Liver (tissue), 9 donors: ENCODE data around the gene MEGF6. TPM values are rescaled to one million over a fixed set of nuclear protein-coding genes. Genes with fewer than 3 reads are reported as not detected.

ENCODE experiments used
- DNase-seq: peaks from one replicate; pipeline ENCODE4 v3.0.0-alpha.2; 2017; ENCODE audit warnings: low spot score
- H3K27ac ChIP-seq, 2 donors: one replicate each; pipeline ENCODE4 v1.7.0; 2013; ENCODE audit warnings: inconsistent platforms in 2 of 2, low read length in 2 of 2, control low read depth in 1 of 2, low read depth in 1 of 2, mild to moderate bottlenecking in 1 of 2
- H3K27me3 ChIP-seq, 4 donors: one replicate each; pipeline versions ENCODE4 v1.6.1 to v1.7.0; 2013; ENCODE audit warnings: low read length in 3 of 4, inconsistent platforms in 1 of 4, mild to moderate bottlenecking in 1 of 4, moderate library complexity in 1 of 4; ENCODE audit not compliant: control insufficient read depth in 4 of 4, insufficient read depth in 4 of 4
- H3K36me3 ChIP-seq, 4 donors: one replicate each; pipeline versions ENCODE4 v1.6.1 to v1.7.0; 2013; ENCODE audit warnings: low read length in 3 of 4, mild to moderate bottlenecking in 3 of 4, low read depth in 1 of 4, moderate library complexity in 1 of 4; ENCODE audit not compliant: control insufficient read depth in 4 of 4, insufficient read depth in 3 of 4
- H3K4me1 ChIP-seq, 4 donors: one replicate each; pipeline versions ENCODE4 v1.6.1 to v1.7.0; 2013; ENCODE audit warnings: low read length in 3 of 4, mild to moderate bottlenecking in 3 of 4, moderate library complexity in 1 of 4; ENCODE audit not compliant: control insufficient read depth in 4 of 4, insufficient read depth in 4 of 4
- H3K4me3 ChIP-seq, 3 donors: one replicate each; pipeline versions ENCODE4 v1.6.1 to v1.7.0; 2013; ENCODE audit warnings: low read length in 3 of 3, control low read depth in 1 of 3, low read depth in 1 of 3, mild to moderate bottlenecking in 1 of 3
- H3K9ac ChIP-seq, 2 donors: one replicate each; pipeline ENCODE4 v1.7.0; 2013; ENCODE audit warnings: low read length in 2 of 2, mild to moderate bottlenecking in 2 of 2, moderate library complexity in 2 of 2, control low read depth in 1 of 2, low read depth in 1 of 2
- H3K9me3 ChIP-seq, 4 donors: one replicate each; pipeline versions ENCODE4 v1.6.1 to v1.7.0; 2013; ENCODE audit warnings: low read length in 3 of 4; ENCODE audit not compliant: control insufficient read depth in 4 of 4
- ATF3 ChIP-seq: IDR thresholded peaks from 2 replicates; pipeline ENCODE4 v1.6.1; 2016; ENCODE audit warnings: antibody characterized with exemption
- CTCF ChIP-seq: fragments of 150-350 bp; IDR thresholded peaks from 2 replicates; pipeline ENCODE4 v1.5.1; 2017; ENCODE audit warnings: improper control_type of control experiment, low read depth, low read length; ENCODE audit not compliant: missing input control
- EGR1 ChIP-seq, 2 donors: IDR thresholded peaks; 2 replicates each; pipeline ENCODE4 v1.6.1; 2016 to 2018; ENCODE audit warnings: antibody characterized with exemption in 2 of 2, low read depth in 2 of 2
- FOXA1 ChIP-seq: IDR thresholded peaks from 2 replicates; pipeline ENCODE4 v1.6.1; 2016; ENCODE audit warnings: antibody characterized with exemption
- FOXA2 ChIP-seq: IDR thresholded peaks from 2 replicates; pipeline ENCODE4 v1.6.1; 2016; ENCODE audit warnings: antibody characterized with exemption
- GABPA ChIP-seq, 2 donors: IDR thresholded peaks in 1 of 2; conservative IDR thresholded peaks in 1 of 2; 2 replicates each; pipeline ENCODE4 v1.6.1; 2016; ENCODE audit warnings: antibody characterized with exemption in 2 of 2, mild to moderate bottlenecking in 1 of 2, moderate library complexity in 1 of 2
- HNF4A ChIP-seq, 2 donors: conservative IDR thresholded peaks; 2 replicates each; pipeline ENCODE4 v1.6.1; 2016; ENCODE audit warnings: antibody characterized with exemption in 2 of 2, mild to moderate bottlenecking in 2 of 2
- HNF4G ChIP-seq: IDR thresholded peaks from 2 replicates; pipeline ENCODE4 v1.6.1; 2016; ENCODE audit warnings: antibody characterized with exemption
- JUND ChIP-seq, 2 donors: IDR thresholded peaks; 2 replicates each; pipeline ENCODE4 v1.6.1; 2016; ENCODE audit warnings: antibody characterized with exemption in 2 of 2
- NR2F2 ChIP-seq: IDR thresholded peaks from 2 replicates; pipeline ENCODE4 v1.6.1; 2016; ENCODE audit warnings: antibody characterized with exemption
- RAD21 ChIP-seq, 2 donors: IDR thresholded peaks; 2 replicates each; pipeline ENCODE4 v1.6.1; 2016; ENCODE audit warnings: antibody characterized with exemption in 2 of 2, mild to moderate bottlenecking in 2 of 2
- REST ChIP-seq: IDR thresholded peaks from 2 replicates; pipeline ENCODE4 v1.6.1; 2016; ENCODE audit warnings: antibody characterized with exemption, mild to moderate bottlenecking
- RXRA ChIP-seq, 2 donors: IDR thresholded peaks; 2 replicates each; pipeline ENCODE4 v1.6.1; 2017 to 2018; ENCODE audit warnings: antibody characterized with exemption in 2 of 2, mild to moderate bottlenecking in 1 of 2
- SP1 ChIP-seq: IDR thresholded peaks from 2 replicates; pipeline ENCODE4 v1.6.1; 2018; ENCODE audit warnings: antibody characterized with exemption, mild to moderate bottlenecking
- TAF1 ChIP-seq: conservative IDR thresholded peaks from 2 replicates; pipeline ENCODE4 v1.6.1; 2016; ENCODE audit warnings: antibody characterized with exemption, mild to moderate bottlenecking
- YY1 ChIP-seq: IDR thresholded peaks from 2 replicates; pipeline ENCODE4 v1.6.1; 2016; ENCODE audit warnings: antibody characterized with exemption, mild to moderate bottlenecking
- WGBS: extraction: QIAGEN DNeasy Blood & Tissue Kit; methylation state at CpG from one replicate; pipeline ENCODE4 v1.1.7; 2013; 5-methylcytosine and 5-hydroxymethylcytosine counted together
- polyA plus RNA-seq, 2 donors: library from polyadenylated mRNA; stranded (reverse) in 1 of 2; unstranded in 1 of 2; fragments of 200-250 nt in 1 of 2; fragments of >200 nt in 1 of 2; fragmentation: Nextera tagmentation in 1 of 2; extraction: Ambion mirVana in 1 of 2; gene quantifications; one replicate each; pipeline versions ENCODE4 v1.2.1 to v1.2.3, GENCODE V29; 2013 to 2015
- total RNA-seq, 2 donors: library from RNA; depleted of rRNA; stranded (reverse); fragments of >200 nt; gene quantifications; one replicate each; pipeline ENCODE4 v1.2.3, GENCODE V29; 2014
- TF ChIP-seq, protein P1 (sequence below): IDR thresholded peaks from 2 replicates; pipeline ENCODE4 v1.6.1; 2016; ENCODE audit warnings: antibody characterized with exemption
- TF ChIP-seq, protein P2 (sequence below): IDR thresholded peaks from 2 replicates; pipeline ENCODE4 v1.6.1; 2016; ENCODE audit warnings: antibody characterized with exemption
- donor health status: healthy.
- donor health status: healthy.
- donor health status: healthy.
- donor health status: healthy.
- donor health status: healthy.

Gene MEGF6
- total and polyA plus RNA-seq, 4 donors, result 1.3 to 11.0 (median 4.0) TPM

GRCh38 chr1:3588395-3588794 is 22.9 kb downstream of the MEGF6 start:
- Histone ChIP-seq H3K9ac (no peak overlapping the region), H3K4me1 (no peaks in the 10 kb centered on the region), H3K27me3 (no peaks in the 10 kb centered on the region), H3K36me3 (no peaks in the 10 kb centered on the region), H3K9me3 (no peaks in the 10 kb centered on the region), H3K4me3 (no peak overlapping the region), H3K27ac (no peak overlapping the region)
- TF ChIP-seq NR2F2, result no peak
- no peak for TF ChIP-seq REST
- no peak for TF ChIP-seq EGR1 (IDR thresholded peaks at IDR 0.05; ENCODE audit: low read depth in 2 of 2)
- no peak for TF ChIP-seq YY1
- TF ChIP-seq SP1, result no peak
- no peak for TF ChIP-seq HNF4A (conservative IDR thresholded peaks at IDR 0.05)
- TF ChIP-seq CTCF, result no peak
- TF ChIP-seq HNF4G, result no peak
- no peak for TF ChIP-seq TAF1
- no peak for TF ChIP-seq GABPA (IDR thresholded peaks at IDR 0.05 in 1 of 2, conservative IDR thresholded peaks at IDR 0.05 in 1 of 2)
- no peak for TF ChIP-seq RAD21 (IDR thresholded peaks at IDR 0.05)
- TF ChIP-seq ATF3, result no peak
- TF ChIP-seq, protein P1, sequence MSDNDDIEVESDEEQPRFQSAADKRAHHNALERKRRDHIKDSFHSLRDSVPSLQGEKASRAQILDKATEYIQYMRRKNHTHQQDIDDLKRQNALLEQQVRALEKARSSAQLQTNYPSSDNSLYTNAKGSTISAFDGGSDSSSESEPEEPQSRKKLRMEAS, result no peak
- no peak for TF ChIP-seq JUND (IDR thresholded peaks at IDR 0.05)
- no peak for TF ChIP-seq RXRA (IDR thresholded peaks at IDR 0.05)
- TF ChIP-seq, protein P2, sequence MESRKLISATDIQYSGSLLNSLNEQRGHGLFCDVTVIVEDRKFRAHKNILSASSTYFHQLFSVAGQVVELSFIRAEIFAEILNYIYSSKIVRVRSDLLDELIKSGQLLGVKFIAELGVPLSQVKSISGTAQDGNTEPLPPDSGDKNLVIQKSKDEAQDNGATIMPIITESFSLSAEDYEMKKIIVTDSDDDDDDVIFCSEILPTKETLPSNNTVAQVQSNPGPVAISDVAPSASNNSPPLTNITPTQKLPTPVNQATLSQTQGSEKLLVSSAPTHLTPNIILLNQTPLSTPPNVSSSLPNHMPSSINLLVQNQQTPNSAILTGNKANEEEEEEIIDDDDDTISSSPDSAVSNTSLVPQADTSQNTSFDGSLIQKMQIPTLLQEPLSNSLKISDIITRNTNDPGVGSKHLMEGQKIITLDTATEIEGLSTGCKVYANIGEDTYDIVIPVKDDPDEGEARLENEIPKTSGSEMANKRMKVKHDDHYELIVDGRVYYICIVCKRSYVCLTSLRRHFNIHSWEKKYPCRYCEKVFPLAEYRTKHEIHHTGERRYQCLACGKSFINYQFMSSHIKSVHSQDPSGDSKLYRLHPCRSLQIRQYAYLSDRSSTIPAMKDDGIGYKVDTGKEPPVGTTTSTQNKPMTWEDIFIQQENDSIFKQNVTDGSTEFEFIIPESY, result no peak
- TF ChIP-seq FOXA1, result no peak
- no peak for TF ChIP-seq FOXA2
- 75% methylated on average over 5 of the region's 5 CpGs for WGBS
- DNase-seq, result no peak
